GM10266 (cell line): ENCODE data around the gene RBM4.

Experiments used
- DNase-seq: peaks from one replicate; pipeline ENCODE4 v3.0.0; 2012; ENCODE audit errors: extremely low spot score
- TF ChIP-seq, protein P1 (sequence below): IDR thresholded peaks from 2 replicates; pipeline ENCODE4 v1.5.1; 2012; ENCODE audit warnings: mild to moderate bottlenecking, low read depth; ENCODE audit not compliant: control insufficient read depth, insufficient read depth; ENCODE audit errors: missing control alignments

RBM4 gene

DNA sequence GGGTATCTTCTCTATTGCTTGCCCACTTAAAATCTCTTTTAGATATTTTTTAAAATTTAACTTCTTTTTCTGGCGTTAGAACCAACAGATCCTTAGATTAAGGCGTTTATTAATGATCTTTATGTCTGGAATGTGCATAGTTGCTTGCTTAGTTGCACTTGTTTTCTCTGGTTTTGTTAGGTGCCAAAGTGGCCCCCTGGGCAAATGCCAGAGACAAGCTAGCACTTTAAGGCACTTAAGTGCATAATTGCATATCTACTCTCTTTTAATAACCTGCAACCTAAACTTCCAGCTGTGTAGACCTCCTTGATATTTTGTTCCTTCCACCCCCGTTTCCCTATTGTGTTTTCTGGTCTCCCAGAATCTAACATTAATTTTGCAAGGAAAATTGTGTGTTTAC is 3.3 kb downstream of the RBM4 start:
- TF ChIP-seq, protein P1, sequence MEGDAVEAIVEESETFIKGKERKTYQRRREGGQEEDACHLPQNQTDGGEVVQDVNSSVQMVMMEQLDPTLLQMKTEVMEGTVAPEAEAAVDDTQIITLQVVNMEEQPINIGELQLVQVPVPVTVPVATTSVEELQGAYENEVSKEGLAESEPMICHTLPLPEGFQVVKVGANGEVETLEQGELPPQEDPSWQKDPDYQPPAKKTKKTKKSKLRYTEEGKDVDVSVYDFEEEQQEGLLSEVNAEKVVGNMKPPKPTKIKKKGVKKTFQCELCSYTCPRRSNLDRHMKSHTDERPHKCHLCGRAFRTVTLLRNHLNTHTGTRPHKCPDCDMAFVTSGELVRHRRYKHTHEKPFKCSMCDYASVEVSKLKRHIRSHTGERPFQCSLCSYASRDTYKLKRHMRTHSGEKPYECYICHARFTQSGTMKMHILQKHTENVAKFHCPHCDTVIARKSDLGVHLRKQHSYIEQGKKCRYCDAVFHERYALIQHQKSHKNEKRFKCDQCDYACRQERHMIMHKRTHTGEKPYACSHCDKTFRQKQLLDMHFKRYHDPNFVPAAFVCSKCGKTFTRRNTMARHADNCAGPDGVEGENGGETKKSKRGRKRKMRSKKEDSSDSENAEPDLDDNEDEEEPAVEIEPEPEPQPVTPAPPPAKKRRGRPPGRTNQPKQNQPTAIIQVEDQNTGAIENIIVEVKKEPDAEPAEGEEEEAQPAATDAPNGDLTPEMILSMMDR: no peak
- DNase-seq: no peak

DNA sequence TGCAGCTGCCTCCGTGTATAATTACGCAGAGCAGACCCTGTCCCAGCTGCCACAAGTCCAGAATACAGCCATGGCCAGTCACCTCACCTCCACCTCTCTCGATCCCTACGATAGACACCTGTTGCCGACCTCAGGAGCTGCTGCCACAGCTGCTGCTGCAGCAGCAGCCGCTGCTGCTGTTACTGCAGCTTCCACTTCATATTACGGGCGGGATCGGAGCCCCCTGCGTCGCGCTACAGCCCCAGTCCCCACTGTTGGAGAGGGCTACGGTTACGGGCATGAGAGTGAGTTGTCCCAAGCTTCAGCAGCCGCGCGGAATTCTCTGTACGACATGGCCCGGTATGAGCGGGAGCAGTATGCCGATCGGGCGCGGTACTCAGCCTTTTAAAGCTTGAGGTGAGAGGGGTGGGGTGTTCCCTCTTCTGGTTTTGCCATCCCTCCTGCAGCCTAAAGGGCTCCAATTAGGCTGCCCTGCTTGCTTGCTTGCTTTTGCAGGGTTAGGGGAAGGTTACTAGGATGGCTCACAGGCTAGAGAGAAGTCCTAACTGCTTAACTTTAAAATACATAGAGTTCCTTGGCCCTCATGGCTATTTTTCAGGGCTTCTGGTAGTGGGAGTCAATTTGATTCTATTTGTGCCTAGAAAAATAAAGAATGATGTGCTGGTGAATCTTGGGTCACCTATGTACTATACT is 5.4 kb downstream of the RBM4 start:
- no peak for DNase-seq
- TF ChIP-seq, protein P1: no peak

DNA sequence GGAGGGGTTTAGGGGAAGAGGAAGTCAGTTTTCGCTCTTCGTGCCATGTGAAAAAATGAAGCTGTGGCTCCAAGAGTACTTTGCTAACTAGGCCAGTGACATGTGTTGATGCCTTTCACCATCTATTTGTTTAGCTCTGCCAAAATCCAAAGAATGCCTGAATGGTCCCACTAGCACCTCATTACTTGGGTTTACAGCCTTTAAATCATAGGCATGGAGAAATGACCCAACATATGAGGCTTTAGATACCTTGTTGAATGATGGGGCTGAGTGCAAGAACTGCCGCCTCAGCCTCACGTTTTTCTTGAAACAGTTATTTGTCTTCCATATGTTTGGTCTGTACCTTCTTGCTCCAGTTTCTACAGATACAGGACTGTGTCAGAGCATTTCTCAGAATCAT is 8.3 kb downstream of the RBM4 start:
- no peak for DNase-seq
- TF ChIP-seq, protein P1: no peak

DNA sequence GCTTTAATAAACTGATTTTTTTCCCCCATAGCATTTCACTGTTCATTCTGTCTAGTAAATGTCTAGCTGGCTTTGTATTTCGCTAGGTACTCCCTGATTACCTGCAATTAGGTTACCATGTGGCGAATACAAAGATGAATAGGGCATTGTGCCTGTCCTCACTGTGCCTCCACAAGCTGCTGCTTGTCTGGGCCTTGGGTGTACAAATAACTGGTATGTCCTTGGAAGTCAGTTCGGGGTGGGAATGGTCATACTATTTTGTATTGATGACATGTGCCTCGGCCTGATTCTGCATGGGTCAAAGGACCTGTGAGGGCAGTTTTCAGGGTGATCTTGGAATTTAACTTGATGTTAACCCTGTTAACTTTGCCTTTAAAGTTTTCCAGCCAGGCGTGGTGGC is 11.4 kb downstream of the RBM4 start:
- no peak for DNase-seq
- TF ChIP-seq, protein P1: no peak

DNA sequence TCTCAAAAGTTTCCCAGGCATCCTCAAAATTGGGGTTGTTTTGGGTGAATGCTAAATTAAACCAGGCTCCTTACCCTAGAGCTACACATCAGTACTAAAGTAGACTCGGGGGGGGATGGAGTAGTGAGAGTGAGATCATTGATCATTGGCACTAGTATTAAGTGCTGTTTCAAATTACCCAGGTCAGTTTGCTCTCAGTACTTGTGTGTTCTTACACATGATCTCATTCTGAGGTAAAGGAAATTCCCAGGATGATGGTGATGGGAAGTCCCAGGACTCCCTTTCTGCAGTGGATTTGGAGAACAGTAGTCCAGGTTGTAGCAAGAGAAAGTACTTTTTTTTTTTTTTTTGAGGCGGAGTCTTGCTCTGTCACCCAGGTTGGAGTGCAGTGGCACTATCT is 12.5 kb downstream of the RBM4 start:
- TF ChIP-seq, protein P1: no peak
- no peak for DNase-seq

DNA sequence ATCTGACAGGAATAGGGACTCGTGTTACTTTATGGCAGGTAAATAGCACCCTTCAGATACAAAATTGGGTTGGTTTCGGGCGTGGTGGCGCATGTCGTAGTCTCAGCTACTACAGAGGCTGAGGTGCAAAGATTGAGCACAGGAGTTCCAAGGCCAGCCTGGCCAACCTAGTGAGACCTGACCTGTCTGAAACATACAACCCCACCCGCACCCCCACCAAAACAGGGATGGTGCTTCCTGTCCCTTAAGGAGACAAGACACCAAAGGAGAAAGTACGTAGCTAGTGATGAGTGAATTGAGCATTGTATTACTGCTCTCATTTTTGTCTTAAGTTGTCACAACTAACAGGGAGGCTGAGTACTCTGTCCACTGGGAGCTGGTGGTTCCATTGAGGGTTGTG is 14.1 kb downstream of the RBM4 start:
- TF ChIP-seq, protein P1: no peak
- DNase-seq: no peak

DNA sequence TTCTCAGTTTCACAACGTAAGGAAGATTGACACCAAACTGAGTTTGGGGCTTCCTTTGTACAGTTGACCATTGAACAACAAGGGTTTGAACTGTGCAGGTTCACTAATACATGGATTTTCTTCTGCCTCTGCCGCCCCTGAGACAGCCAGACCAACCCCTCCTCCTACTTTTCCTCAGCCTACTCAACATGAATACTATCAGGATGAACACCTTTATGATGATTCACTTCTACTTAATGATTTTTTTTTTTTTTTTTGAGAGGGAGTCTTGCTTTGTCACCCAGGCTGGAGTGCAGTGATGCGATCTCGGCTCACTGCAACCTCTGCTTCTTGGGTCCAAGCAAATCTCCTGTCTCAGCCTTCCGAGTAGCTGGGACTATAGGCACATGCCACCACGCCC is 14.6 kb downstream of the RBM4 start:
- DNase-seq: no peak
- TF ChIP-seq, protein P1: no peak
